HG03460 (cell line): Measurements from ENCODE around the gene DYNLT4.
"Not testable (repeated sequence)": the region's sequence is repeated elsewhere in the genome, so short reads cannot be mapped to it uniquely, and the experiment has no call there.

Experiments
- ATAC-seq: cut with Tn5 transposase; IDR thresholded peaks from one replicate; pipeline ENCODE4 v1.9.1; 2021; ENCODE audit not compliant: unreplicated experiment

The DYNLT4 gene

GRCh38 chr1:44806704-44807363 is at the start of gene DYNLT4:
DYNLT4 (minus strand) TSS chr1:44807351; CDS start chr1:44806668, 683 bp downstream.
- ATAC-seq: no peak

GRCh38 chr1:44855742-44856141 is 48.6 kb upstream of the DYNLT4 start:
- ATAC-seq: no peak

- no peak for ATAC-seq
Observed at GRCh38 chr1:44854970-44855369, 47.8 kb upstream of the DYNLT4 start.

- ATAC-seq: no peak
Observed at GRCh38 chr1:44853201-44853600, 46.0 kb upstream of the DYNLT4 start.

- ATAC-seq: no peak
Observed at GRCh38 chr1:44851308-44851707, 44.2 kb upstream of the DYNLT4 start.

- ATAC-seq: no peak
Observed at GRCh38 chr1:44849575-44850132, 42.5 kb upstream of the DYNLT4 start.

GRCh38 chr1:44848456-44849181 is 41.5 kb upstream of the DYNLT4 start:
- ATAC-seq: no peak

- ATAC-seq: no peak
Observed at GRCh38 chr1:44847845-44848244, 40.7 kb upstream of the DYNLT4 start.

- ATAC-seq: no peak
Observed at GRCh38 chr1:44846985-44847384, 39.8 kb upstream of the DYNLT4 start.

GRCh38 chr1:44842862-44843655 is 35.9 kb upstream of the DYNLT4 start, which contains the start of gene PTCH2:
PTCH2 (minus strand) TSS chr1:44843253; CDS start chr1:44842932, 321 bp downstream.
- no peak for ATAC-seq

- ATAC-seq: no peak
Observed at GRCh38 chr1:44842486-44842861, 35.3 kb upstream of the DYNLT4 start.

GRCh38 chr1:44839576-44839975 is 32.4 kb upstream of the DYNLT4 start:
- no peak for ATAC-seq

GRCh38 chr1:44838294-44838693 is 31.1 kb upstream of the DYNLT4 start:
- ATAC-seq: not testable (repeated sequence)

GRCh38 chr1:44835738-44836675 is 28.9 kb upstream of the DYNLT4 start:
- peak; percentile 79 for ATAC-seq

- ATAC-seq: no peak
Observed at GRCh38 chr1:44834328-44834727, 27.2 kb upstream of the DYNLT4 start.

- no peak for ATAC-seq
Observed at GRCh38 chr1:44832056-44832705, 25.0 kb upstream of the DYNLT4 start.

GRCh38 chr1:44831516-44831915 is 24.4 kb upstream of the DYNLT4 start:
- no peak for ATAC-seq

- ATAC-seq: no peak
Observed at GRCh38 chr1:44830900-44831304, 23.8 kb upstream of the DYNLT4 start.

- no peak for ATAC-seq
Observed at GRCh38 chr1:44829506-44830384, 22.6 kb upstream of the DYNLT4 start.
